NAMALWA (cell line): ENCODE results near the gene MMP19.
"Not testable (repeated sequence)": the region's sequence is repeated elsewhere in the genome, so short reads cannot be mapped to it uniquely, and the experiment has no call there.

Experiments used
- DNase-seq: peaks from one replicate; pipeline ENCODE4 v3.0.0-alpha.2; 2015; ENCODE audit warnings: low spot score

Gene MMP19

GRCh38 chr12:55843431-55843830, 695 bp upstream of the MMP19 start:
- DNase-seq: no peak

GRCh38 chr12:55840581-55841351, 2.0 kb downstream of the MMP19 start:
- DNase-seq: no peak

- DNase-seq: no peak
Measured at GRCh38 chr12:55839345-55840140, 3.2 kb downstream of the MMP19 start.

GRCh38 chr12:55838361-55838760, 4.4 kb downstream of the MMP19 start:
- DNase-seq: no peak

- not testable (repeated sequence) for DNase-seq
Measured at GRCh38 chr12:55834400-55834799, 8.3 kb downstream of the MMP19 start.

- DNase-seq: no peak
Measured at GRCh38 chr12:55833056-55833455, 9.7 kb downstream of the MMP19 start.

- DNase-seq: no peak
Measured at GRCh38 chr12:55831447-55831815, 11.3 kb downstream of the MMP19 start.

GRCh38 chr12:55830601-55831446, 11.9 kb downstream of the MMP19 start:
- DNase-seq: peak; percentile 70

GRCh38 chr12:55829967-55830600, 12.7 kb downstream of the MMP19 start:
- peak; percentile 64 for DNase-seq

GRCh38 chr12:55828357-55828756, 14.4 kb downstream of the MMP19 start:
- DNase-seq: no peak

GRCh38 chr12:55827806-55828205, 14.9 kb downstream of the MMP19 start:
- DNase-seq: no peak

GRCh38 chr12:55824726-55825125, 18.0 kb downstream of the MMP19 start:
- DNase-seq: no peak

- DNase-seq: no peak
Measured at GRCh38 chr12:55823419-55823818, 19.3 kb downstream of the MMP19 start.

- peak; percentile 25 for DNase-seq
Measured at GRCh38 chr12:55822228-55822627, 20.5 kb downstream of the MMP19 start.

- DNase-seq: peak; percentile 34
Measured at GRCh38 chr12:55820679-55821078, 22.1 kb downstream of the MMP19 start.

- no peak for DNase-seq
Measured at GRCh38 chr12:55818886-55819285, 23.9 kb downstream of the MMP19 start.

GRCh38 chr12:55818140-55818728, 24.5 kb downstream of the MMP19 start:
- no peak for DNase-seq

- DNase-seq: peak; percentile 100
Measured at GRCh38 chr12:55817345-55818139, 25.2 kb downstream of the MMP19 start, which contains the start of the genes ORMDL2 and SARNP. TSS of gene ORMDL2 (plus strand) at chr12:55818041. CDS start at chr12:55819000, 959 bp downstream. TSS of gene SARNP (minus strand) at chr12:55817724. CDS start at chr12:55817701, 23 bp downstream.

- peak; percentile 57 for DNase-seq
Measured at GRCh38 chr12:55816881-55817344, 25.8 kb downstream of the MMP19 start.

- no peak for DNase-seq
Measured at GRCh38 chr12:55815473-55815872, 27.3 kb downstream of the MMP19 start.
